Gastrocnemius medialis (tissue), 4 donors: ENCODE measurements around the gene PNMA6A. TPM values are rescaled to one million over a fixed set of nuclear protein-coding genes. Genes with fewer than 3 reads are reported as not detected.

Experiments used
- ATAC-seq, 2 donors: fragments of 150-250 bp; one replicate each; pipeline ENCODE4 v1.9.1; 2016
- DNase-seq, 2 donors: peaks; one replicate each; pipeline ENCODE4 v3.0.0-alpha.2; 2019
- H3K27ac ChIP-seq, 4 donors: fragments of 200-600 bp; sonication (generic); 1 replicate in 1 of 4; 2 replicates in 3 of 4; pipeline ENCODE4 v1.5.1; 2016 to 2018; ENCODE audit warnings: mild to moderate bottlenecking in 2 of 4, moderate library complexity in 1 of 4
- H3K27me3 ChIP-seq, 3 donors: fragments of 200-600 bp; sonication (generic) in 2 of 3; 1 replicate in 1 of 3; 2 replicates in 2 of 3; pipeline versions ENCODE4 v1.5.1 to v1.6.0; 2016 to 2019; ENCODE audit warnings: mild to moderate bottlenecking in 1 of 3, moderate library complexity in 1 of 3
- H3K36me3 ChIP-seq, 2 donors: fragments of 200-600 bp; sonication (generic) in 1 of 2; one replicate each; pipeline ENCODE4 v1.5.1; 2017 to 2018
- H3K4me1 ChIP-seq, 2 donors: fragments of 200-600 bp; sonication (generic) in 1 of 2; one replicate each; pipeline ENCODE4 v1.5.1; 2016 to 2017; ENCODE audit warnings: mild to moderate bottlenecking in 2 of 2
- H3K4me3 ChIP-seq, 4 donors: fragments of 200-600 bp; sonication (generic) in 3 of 4; 1 replicate in 1 of 4; 2 replicates in 3 of 4; pipeline ENCODE4 v1.5.1; 2016 to 2019; ENCODE audit warnings: mild to moderate bottlenecking in 2 of 4
- H3K9me3 ChIP-seq, 3 donors: fragments of 200-600 bp; sonication (generic) in 2 of 3; 1 replicate in 1 of 3; 2 replicates in 2 of 3; pipeline ENCODE4 v1.5.1; 2016 to 2019
- CTCF ChIP-seq, 5 experiments: fragments of 450-650 bp in 3 of 5; fragments of 200-600 bp in 2 of 5; sonication (generic) in 2 of 5; IDR thresholded peaks in 4 of 5; conservative IDR thresholded peaks in 1 of 5; 1 replicate in 4 of 5; 2 replicates in 1 of 5; pipeline ENCODE4 v1.5.1; 2016 to 2019; ENCODE audit warnings: antibody characterized with exemption in 5 of 5, mild to moderate bottlenecking in 3 of 5, moderate library complexity in 3 of 5
- POLR2A ChIP-seq, 2 donors: fragments of 450-650 bp; IDR thresholded peaks; one replicate each; pipeline ENCODE4 v1.6.1; 2017; ENCODE audit warnings: antibody characterized with exemption in 2 of 2, mild to moderate bottlenecking in 2 of 2, moderate library complexity in 2 of 2
- in situ Hi-C, 4 donors: fragments of 200-750 bp; cut with MboI; loops; one replicate each; pipeline versions ENCODE4 v1.15.0 to v1.8.0; 2017; ENCODE audit warnings: low sequenced_read_pairs in 4 of 4
- intact Hi-C: fragments of 100-400 bp; cut with DNase I; formaldehyde crosslinking; loops from one replicate; pipeline ENCODE4 v1.15.1; 2023; ENCODE audit warnings: low total_unique reads
- total RNA-seq, 4 donors: library from RNA; depleted of rRNA; stranded (reverse); fragments of >200 nt; gene quantifications; one replicate each; pipeline versions ENCODE4 v1.1.0 to v1.2.3, GENCODE V29; 2016

PNMA6A gene
- total RNA-seq, 4 donors from 2014 or later: 0.36 to 0.44 TPM; not detected in 2

GRCh38 chrX:153057281-153057680, 15.0 kb upstream of the PNMA6A start:
- in situ Hi-C loops: no loop called here
- H3K36me3 ChIP-seq: no peaks in the 10 kb centered on the region
- no peak for DNase-seq
- no peak overlapping the region for H3K4me3 ChIP-seq
- ATAC-seq: no peak
- H3K27ac ChIP-seq: no peak overlapping the region
- H3K27me3 ChIP-seq: peaks cover 0 to 13% (median 8%) of the 10 kb centered on the region in 3 donors
- intact Hi-C loops: no loop called here
- no peaks in the 10 kb centered on the region for H3K4me1 ChIP-seq
- no peaks in the 10 kb centered on the region for H3K9me3 ChIP-seq
- TF ChIP-seq CTCF (IDR thresholded peaks at IDR 0.05 in 4 of 5, conservative IDR thresholded peaks at IDR 0.05 in 1 of 5) (no peak), POLR2A (IDR thresholded peaks at IDR 0.05) (no peak)

- Histone ChIP-seq H3K9me3 (no peaks in the 10 kb centered on the region), H3K4me3 (no peak overlapping the region), H3K4me1 (no peaks in the 10 kb centered on the region), H3K27me3 (peaks cover 0 to 13% (median 8%) of the 10 kb centered on the region in 3 donors), H3K27ac (no peak overlapping the region), H3K36me3 (no peaks in the 10 kb centered on the region)
- ATAC-seq (no peak), DNase-seq (no peak)
- intact Hi-C loops: no loop called here
- in situ Hi-C loops: no loop called here
- no peak for TF ChIP-seq CTCF (IDR thresholded peaks at IDR 0.05 in 4 of 5, conservative IDR thresholded peaks at IDR 0.05 in 1 of 5)
- no peak for TF ChIP-seq POLR2A (IDR thresholded peaks at IDR 0.05)
Measured at GRCh38 chrX:153059191-153060094, 12.8 kb upstream of the PNMA6A start.

- DNase-seq (no peak), ATAC-seq (no peak)
- no peak for TF ChIP-seq POLR2A (IDR thresholded peaks at IDR 0.05)
- no peak for TF ChIP-seq CTCF (IDR thresholded peaks at IDR 0.05 in 4 of 5, conservative IDR thresholded peaks at IDR 0.05 in 1 of 5)
- intact Hi-C loops: no loop called here
- Histone ChIP-seq H3K27me3 (peaks cover 0 to 13% (median 8%) of the 10 kb centered on the region in 3 donors), H3K36me3 (no peaks in the 10 kb centered on the region), H3K27ac (no peak overlapping the region), H3K4me3 (no peak overlapping the region), H3K9me3 (no peaks in the 10 kb centered on the region), H3K4me1 (no peaks in the 10 kb centered on the region)
- in situ Hi-C loops: no loop called here
Measured at GRCh38 chrX:153060095-153060445, 12.2 kb upstream of the PNMA6A start.

- H3K9me3 ChIP-seq: no peaks in the 10 kb centered on the region
- H3K27ac ChIP-seq: no peak overlapping the region
- DNase-seq: no peak
- TF ChIP-seq POLR2A (IDR thresholded peaks at IDR 0.05): no peak
- no peak for TF ChIP-seq CTCF (IDR thresholded peaks at IDR 0.05 in 4 of 5, conservative IDR thresholded peaks at IDR 0.05 in 1 of 5)
- in situ Hi-C loops (no loop called here), intact Hi-C loops (no loop called here)
- peaks cover 0 to 13% (median 8%) of the 10 kb centered on the region in 3 donors for H3K27me3 ChIP-seq
- no peak for ATAC-seq
- no peaks in the 10 kb centered on the region for H3K4me1 ChIP-seq
- no peak overlapping the region for H3K4me3 ChIP-seq
- no peaks in the 10 kb centered on the region for H3K36me3 ChIP-seq
Measured at GRCh38 chrX:153061732-153062131, 10.5 kb upstream of the PNMA6A start.
